Measurements from ENCODE around the gene HERPUD1. TPM values are rescaled to one million over a fixed set of nuclear protein-coding genes. Genes with fewer than 3 reads are reported as not detected.

The HERPUD1 gene
- total RNA-seq, 1 donor from 2014 or later = 251 TPM

GRCh38 chr16:56950881-56951771, 19.2 kb downstream of the HERPUD1 start:
- TF ChIP-seq, protein P1, sequence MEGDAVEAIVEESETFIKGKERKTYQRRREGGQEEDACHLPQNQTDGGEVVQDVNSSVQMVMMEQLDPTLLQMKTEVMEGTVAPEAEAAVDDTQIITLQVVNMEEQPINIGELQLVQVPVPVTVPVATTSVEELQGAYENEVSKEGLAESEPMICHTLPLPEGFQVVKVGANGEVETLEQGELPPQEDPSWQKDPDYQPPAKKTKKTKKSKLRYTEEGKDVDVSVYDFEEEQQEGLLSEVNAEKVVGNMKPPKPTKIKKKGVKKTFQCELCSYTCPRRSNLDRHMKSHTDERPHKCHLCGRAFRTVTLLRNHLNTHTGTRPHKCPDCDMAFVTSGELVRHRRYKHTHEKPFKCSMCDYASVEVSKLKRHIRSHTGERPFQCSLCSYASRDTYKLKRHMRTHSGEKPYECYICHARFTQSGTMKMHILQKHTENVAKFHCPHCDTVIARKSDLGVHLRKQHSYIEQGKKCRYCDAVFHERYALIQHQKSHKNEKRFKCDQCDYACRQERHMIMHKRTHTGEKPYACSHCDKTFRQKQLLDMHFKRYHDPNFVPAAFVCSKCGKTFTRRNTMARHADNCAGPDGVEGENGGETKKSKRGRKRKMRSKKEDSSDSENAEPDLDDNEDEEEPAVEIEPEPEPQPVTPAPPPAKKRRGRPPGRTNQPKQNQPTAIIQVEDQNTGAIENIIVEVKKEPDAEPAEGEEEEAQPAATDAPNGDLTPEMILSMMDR (IDR thresholded peaks at IDR 0.05) = peak; percentile 75
- Mint-ChIP-seq H3K27me3 (ENCODE audit: unreplicated experiment) (no peaks in the 10 kb centered on the region), H3K9me3 (ENCODE audit: unreplicated experiment) (no peaks in the 10 kb centered on the region), H3K4me1 (ENCODE audit: unreplicated experiment) (peaks cover 11% of the 10 kb centered on the region), H3K4me3 (ENCODE audit: unreplicated experiment) (no peak overlapping the region), H3K36me3 (ENCODE audit: unreplicated experiment) (peaks cover 7% of the 10 kb centered on the region), H3K27ac (ENCODE audit: unreplicated experiment) (peak overlapping the region; percentile 1)
- DNase-seq (ENCODE audit: extremely low spot score, unreplicated experiment) = no peak

- peaks cover 5% of the 10 kb centered on the region for H3K4me1 Mint-ChIP-seq (ENCODE audit: unreplicated experiment)
- no peak for DNase-seq (ENCODE audit: extremely low spot score, unreplicated experiment)
- H3K27me3 Mint-ChIP-seq (ENCODE audit: unreplicated experiment) = no peaks in the 10 kb centered on the region
- H3K4me3 Mint-ChIP-seq (ENCODE audit: unreplicated experiment) = no peak overlapping the region
- TF ChIP-seq, protein P1 (IDR thresholded peaks at IDR 0.05) = no peak
- H3K27ac Mint-ChIP-seq (ENCODE audit: unreplicated experiment) = no peak overlapping the region
- H3K9me3 Mint-ChIP-seq (ENCODE audit: unreplicated experiment) = no peaks in the 10 kb centered on the region
- no peaks in the 10 kb centered on the region for H3K36me3 Mint-ChIP-seq (ENCODE audit: unreplicated experiment)
These were observed 21.1 kb downstream of the HERPUD1 start for GRCh38 chr16:56953006-56953405.

DNA sequence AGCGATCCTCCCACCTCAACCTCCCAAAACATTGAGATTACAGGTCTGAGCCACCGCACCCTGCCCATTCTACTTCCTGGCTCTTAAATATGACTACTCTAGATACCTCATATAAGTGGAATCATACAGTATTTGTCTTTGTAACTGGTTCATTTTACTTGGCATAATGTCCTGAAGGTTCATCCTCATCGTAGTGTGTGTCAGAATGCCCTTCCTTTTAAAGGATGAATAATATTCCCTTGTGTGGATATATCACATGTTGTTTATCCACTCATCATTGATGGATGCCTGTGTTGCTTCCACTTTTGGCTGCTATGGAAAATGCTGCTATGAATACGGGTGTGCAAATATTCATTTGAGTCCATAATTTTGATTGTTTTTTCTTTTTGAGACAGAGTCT, 24.1 kb downstream of the HERPUD1 start:
- no peaks in the 10 kb centered on the region for H3K9me3 Mint-ChIP-seq (ENCODE audit: unreplicated experiment)
- H3K4me1 Mint-ChIP-seq (ENCODE audit: unreplicated experiment) = peaks cover 8% of the 10 kb centered on the region
- H3K27me3 Mint-ChIP-seq (ENCODE audit: unreplicated experiment) = peaks cover 6% of the 10 kb centered on the region
- H3K4me3 Mint-ChIP-seq (ENCODE audit: unreplicated experiment) = no peak overlapping the region
- TF ChIP-seq, protein P1 (IDR thresholded peaks at IDR 0.05) = no peak
- no peaks in the 10 kb centered on the region for H3K36me3 Mint-ChIP-seq (ENCODE audit: unreplicated experiment)
- DNase-seq (ENCODE audit: extremely low spot score, unreplicated experiment) = no peak
- no peak overlapping the region for H3K27ac Mint-ChIP-seq (ENCODE audit: unreplicated experiment)

GRCh38 chr16:56956756-56957155, 24.8 kb downstream of the HERPUD1 start:
- H3K4me1 Mint-ChIP-seq (ENCODE audit: unreplicated experiment) = peaks cover 11% of the 10 kb centered on the region
- TF ChIP-seq, protein P1 (IDR thresholded peaks at IDR 0.05) = no peak
- no peak overlapping the region for H3K27ac Mint-ChIP-seq (ENCODE audit: unreplicated experiment)
- peaks cover 6% of the 10 kb centered on the region for H3K27me3 Mint-ChIP-seq (ENCODE audit: unreplicated experiment)
- DNase-seq (ENCODE audit: extremely low spot score, unreplicated experiment) = no peak
- no peaks in the 10 kb centered on the region for H3K36me3 Mint-ChIP-seq (ENCODE audit: unreplicated experiment)
- H3K4me3 Mint-ChIP-seq (ENCODE audit: unreplicated experiment) = no peak overlapping the region
- no peaks in the 10 kb centered on the region for H3K9me3 Mint-ChIP-seq (ENCODE audit: unreplicated experiment)

DNA sequence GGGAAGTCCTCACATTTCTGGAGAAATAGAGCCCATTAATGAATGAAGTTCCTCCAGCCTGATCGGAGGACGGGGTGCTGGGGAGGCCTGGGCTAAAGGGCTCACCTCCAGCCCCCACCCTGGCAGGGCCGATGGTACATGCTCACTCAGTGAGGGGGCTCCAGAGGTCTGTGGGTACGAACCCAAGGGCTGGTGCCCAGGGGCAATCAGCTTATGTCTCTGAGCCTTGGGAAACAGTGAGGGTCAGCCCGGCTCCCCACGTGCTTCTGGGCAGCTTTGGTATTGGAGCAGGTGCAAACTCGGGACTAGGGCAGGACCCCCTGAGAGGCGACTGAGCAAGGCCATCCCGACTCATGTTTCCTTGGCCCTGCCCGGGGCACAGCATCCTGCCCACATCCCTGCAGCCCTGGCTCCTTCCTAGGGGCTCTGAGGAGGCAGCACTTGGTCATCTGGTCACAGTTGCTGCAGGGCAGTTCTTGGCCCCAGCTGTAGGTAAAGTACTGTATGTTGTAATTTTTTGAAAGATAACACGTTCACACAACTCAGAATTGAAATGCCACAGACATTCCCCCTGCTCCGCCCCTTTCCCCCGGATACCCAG, 28.8 kb downstream of the HERPUD1 start:
- H3K4me1 Mint-ChIP-seq (ENCODE audit: unreplicated experiment) = peaks cover 11% of the 10 kb centered on the region
- no peak for DNase-seq (ENCODE audit: extremely low spot score, unreplicated experiment)

More for the DNA sequence above, 28.8 kb downstream of the HERPUD1 start:
- Mint-ChIP-seq H3K36me3 (ENCODE audit: unreplicated experiment) (no peaks in the 10 kb centered on the region), H3K27ac (ENCODE audit: unreplicated experiment) (peak overlapping the region; percentile 23), H3K27me3 (ENCODE audit: unreplicated experiment) (peaks cover 6% of the 10 kb centered on the region), H3K4me3 (ENCODE audit: unreplicated experiment) (no peak overlapping the region), H3K9me3 (ENCODE audit: unreplicated experiment) (no peaks in the 10 kb centered on the region)
- TF ChIP-seq, protein P1 (IDR thresholded peaks at IDR 0.05) = no peak

Data from osteocyte (in vitro differentiated cells).